ES-I3 (cell line): ENCODE measurements around the gene CLK1.
"Not testable (repeated sequence)": the region's sequence is repeated elsewhere in the genome, so short reads cannot be mapped to it uniquely, and the experiment has no call there.

Experiments
- H3K36me3 ChIP-seq: 2 replicates; pipeline ENCODE4 v1.6.1; 2013; ENCODE audit warnings: mild to moderate bottlenecking, low read length, control low read depth, moderate library complexity; ENCODE audit not compliant: insufficient read depth
- H3K4me1 ChIP-seq: 2 replicates; pipeline ENCODE4 v1.6.1; 2013; ENCODE audit warnings: mild to moderate bottlenecking, control low read depth, low read length; ENCODE audit not compliant: insufficient read depth
- H3K9ac ChIP-seq: 2 replicates; pipeline ENCODE4 v1.6.1; 2013; ENCODE audit warnings: low read depth, mild to moderate bottlenecking, low read length, moderate library complexity
- H3K9me3 ChIP-seq: 2 replicates; pipeline ENCODE4 v1.6.1; 2013; ENCODE audit warnings: mild to moderate bottlenecking, low read length, moderate library complexity; ENCODE audit not compliant: control insufficient read depth, insufficient read depth

Gene CLK1

DNA sequence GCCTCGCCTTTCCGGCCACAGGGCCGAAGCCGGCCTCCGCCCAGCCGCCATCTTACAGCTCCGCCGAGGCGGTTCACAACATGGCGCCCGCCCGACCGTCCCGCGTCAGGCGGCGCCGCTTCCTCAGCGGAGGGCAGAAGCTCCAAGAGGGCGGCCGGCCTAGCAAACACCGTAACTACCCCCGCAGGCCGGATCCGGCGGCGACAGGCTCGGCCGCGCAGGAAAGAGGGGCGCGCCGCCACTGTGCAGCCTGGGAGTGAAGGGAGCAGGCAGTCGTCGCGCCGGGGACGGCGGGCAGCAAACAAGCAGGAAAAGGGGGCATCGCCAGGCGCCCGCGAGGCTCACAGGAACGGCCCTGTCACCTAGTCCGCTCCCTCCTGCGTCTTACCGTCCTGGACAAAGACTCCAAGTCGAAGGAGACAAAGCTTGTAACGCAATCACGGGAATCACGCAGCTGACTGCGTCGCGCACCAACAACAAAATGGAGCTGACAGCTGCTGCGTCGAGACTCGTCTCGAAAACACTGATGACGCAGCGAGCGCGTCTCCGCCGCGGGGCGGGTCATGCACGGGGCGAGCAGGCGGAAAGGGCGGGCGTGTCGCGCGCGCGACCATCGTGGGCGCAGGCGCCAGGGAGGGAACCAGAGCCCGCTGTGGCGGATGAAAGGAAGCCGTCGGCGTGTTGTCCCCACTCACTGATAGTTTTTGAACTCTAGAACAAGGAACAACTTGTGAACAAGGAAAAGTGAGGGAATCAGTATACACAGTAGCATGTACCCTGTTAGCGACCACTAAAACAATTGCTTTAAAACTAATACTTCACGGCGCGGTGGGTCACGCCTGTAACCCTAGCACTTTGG is at the start of gene CLK1:
Gene CLK1 (minus strand): TSS at position 483 of the 859 bp plus-strand sequence. CDS start 2,796 bp downstream, outside the sequence.
- Histone ChIP-seq H3K36me3 (peaks cover 4% of the 10 kb centered on the region; the same call in 1 of the 2 replicates), H3K9ac (peak within 1 kb of the TSS; percentile 100), H3K9me3 (no peaks in the 10 kb centered on the region), H3K4me1 (peaks cover 6% of the 10 kb centered on the region; the same call in 1 of the 2 replicates)

DNA sequence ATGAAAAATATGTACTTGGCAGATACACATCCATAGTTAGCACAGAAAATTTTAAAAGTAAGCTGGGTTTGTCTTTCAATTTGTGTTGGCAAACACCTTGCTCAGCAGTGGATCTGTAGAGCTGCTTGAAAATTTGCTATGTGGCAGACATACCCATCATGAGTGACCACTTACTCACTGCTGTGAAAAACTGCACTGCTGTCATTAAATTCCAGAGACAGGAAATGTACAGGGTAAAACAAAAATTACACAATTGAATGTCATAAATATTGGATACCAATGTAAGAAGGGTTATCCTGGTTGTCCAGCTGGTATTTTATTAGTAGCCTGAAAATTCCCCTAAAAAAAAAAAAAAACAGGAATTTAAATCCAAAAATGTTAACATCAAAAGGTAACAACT is 49.2 kb upstream of the CLK1 start:
- H3K4me1 ChIP-seq, result no peaks in the 10 kb centered on the region
- H3K9ac ChIP-seq, result no peak overlapping the region
- H3K36me3 ChIP-seq, result peaks cover 15% of the 10 kb centered on the region
- no peaks in the 10 kb centered on the region for H3K9me3 ChIP-seq

DNA sequence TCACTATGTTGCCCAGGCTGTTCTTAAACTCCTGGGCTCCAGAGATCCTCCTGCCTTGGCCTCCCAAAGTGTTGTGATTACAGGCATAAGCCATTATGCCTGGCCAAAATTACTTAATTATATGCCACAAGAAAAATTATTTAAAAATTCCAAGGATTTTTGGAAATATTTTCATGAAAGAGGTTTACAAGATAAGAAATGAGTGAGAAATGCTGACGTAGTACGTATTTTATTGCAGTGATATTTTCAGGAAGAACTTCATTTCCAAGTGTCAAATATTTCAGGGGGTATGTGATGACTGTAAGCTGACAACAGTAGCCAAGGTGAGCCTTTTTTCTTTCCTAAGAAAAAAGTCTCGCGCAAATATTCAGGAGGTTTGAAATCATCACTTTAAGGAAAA is 45.5 kb upstream of the CLK1 start:
- Histone ChIP-seq H3K36me3 (peaks cover 13% of the 10 kb centered on the region), H3K9ac (no peak overlapping the region), H3K9me3 (no peaks in the 10 kb centered on the region), H3K4me1 (no peaks in the 10 kb centered on the region)

DNA sequence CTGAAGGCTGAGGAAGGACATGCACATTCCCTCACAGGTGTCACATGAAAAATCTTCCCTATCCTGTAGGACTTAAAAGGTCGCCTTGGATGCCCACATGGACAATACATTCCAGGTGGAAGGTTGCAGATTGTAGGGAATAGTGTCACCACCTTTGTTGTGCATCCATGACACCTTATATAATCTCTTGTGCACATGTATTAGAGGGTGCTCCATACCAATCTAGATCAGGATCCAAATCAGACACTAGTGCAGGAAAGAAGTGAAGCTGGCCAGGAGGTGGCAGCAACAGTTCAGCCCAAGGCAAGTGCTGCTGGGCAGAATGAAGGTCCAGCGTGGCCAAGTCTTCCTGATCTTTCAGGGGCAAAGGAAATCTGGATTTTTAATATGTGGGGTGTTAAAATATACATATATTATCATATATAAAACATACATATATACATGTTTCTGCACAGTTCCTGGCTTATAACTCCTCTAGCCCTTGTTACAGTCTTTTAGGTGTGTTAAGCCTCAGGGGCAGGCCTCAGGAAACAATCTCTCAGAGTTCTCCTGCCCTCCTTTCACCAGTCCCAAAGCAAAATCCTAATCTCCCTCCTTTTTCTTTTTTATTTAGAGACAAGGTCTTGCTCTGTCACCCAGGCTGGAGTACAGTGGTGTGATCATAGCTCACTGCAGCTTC is 41.3 kb upstream of the CLK1 start:
- H3K4me1 ChIP-seq, result 0 out of 2 replicates have a peak, but pooled peaks cover 5% of the 10 kb centered on the region
- peaks cover 11% of the 10 kb centered on the region; the same call in 1 of the 2 replicates for H3K36me3 ChIP-seq
- no peaks in the 10 kb centered on the region for H3K9me3 ChIP-seq
- no peak overlapping the region for H3K9ac ChIP-seq

DNA sequence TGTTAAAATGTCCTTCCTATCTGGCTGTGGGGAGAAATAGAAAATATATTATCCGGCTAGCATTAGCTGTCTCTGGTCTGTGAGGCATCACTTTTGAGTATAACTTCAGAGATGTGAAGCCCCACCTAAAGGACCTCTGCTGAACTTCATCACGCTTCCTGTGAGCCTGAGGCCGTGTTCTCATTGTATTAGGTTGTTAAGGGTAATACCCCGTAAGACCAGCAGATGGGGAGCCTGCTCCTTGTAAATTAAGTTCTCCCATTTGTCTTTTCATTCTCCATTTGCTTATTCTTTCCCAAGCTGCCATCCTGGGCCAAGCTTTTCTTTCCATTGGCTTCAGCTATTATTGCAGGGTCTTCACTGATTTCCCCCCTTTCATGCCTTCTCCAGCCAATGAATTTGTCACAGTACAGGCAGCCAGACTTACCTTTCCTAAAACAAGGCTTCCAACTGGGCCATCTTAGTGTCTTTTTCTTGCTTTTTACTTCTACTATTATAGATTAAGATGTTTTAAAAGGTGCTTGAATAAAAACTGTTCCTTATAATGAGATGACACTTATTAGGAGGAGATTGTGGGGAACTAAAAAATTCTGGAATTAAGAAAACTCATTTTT is 37.1 kb upstream of the CLK1 start:
- Histone ChIP-seq H3K4me1 (0 out of 2 replicates have a peak, but pooled peaks cover 5% of the 10 kb centered on the region), H3K9me3 (no peaks in the 10 kb centered on the region), H3K9ac (no peak overlapping the region), H3K36me3 (peaks cover 30% of the 10 kb centered on the region)

DNA sequence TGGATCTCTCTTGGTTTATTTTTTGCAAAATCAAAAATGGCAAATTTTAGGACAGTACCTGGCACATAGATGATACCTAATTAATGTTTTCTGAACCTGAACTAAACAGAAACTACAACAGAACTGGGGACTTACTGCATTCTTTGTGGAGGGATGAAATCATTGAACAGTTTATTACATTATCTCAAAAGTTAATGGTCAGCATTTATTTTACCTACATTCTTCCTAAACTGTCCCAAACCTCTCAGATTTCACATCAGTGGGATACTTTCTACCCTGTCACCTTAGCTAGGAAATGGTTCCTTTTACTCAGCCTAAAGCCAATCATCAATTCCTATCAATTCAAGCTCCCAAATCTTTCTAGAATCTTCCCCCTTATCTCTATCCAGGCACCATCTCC is 35.0 kb upstream of the CLK1 start:
- Histone ChIP-seq H3K4me1 (0 out of 2 replicates have a peak, but pooled peaks cover 5% of the 10 kb centered on the region), H3K36me3 (peaks cover 39% of the 10 kb centered on the region)

DNA sequence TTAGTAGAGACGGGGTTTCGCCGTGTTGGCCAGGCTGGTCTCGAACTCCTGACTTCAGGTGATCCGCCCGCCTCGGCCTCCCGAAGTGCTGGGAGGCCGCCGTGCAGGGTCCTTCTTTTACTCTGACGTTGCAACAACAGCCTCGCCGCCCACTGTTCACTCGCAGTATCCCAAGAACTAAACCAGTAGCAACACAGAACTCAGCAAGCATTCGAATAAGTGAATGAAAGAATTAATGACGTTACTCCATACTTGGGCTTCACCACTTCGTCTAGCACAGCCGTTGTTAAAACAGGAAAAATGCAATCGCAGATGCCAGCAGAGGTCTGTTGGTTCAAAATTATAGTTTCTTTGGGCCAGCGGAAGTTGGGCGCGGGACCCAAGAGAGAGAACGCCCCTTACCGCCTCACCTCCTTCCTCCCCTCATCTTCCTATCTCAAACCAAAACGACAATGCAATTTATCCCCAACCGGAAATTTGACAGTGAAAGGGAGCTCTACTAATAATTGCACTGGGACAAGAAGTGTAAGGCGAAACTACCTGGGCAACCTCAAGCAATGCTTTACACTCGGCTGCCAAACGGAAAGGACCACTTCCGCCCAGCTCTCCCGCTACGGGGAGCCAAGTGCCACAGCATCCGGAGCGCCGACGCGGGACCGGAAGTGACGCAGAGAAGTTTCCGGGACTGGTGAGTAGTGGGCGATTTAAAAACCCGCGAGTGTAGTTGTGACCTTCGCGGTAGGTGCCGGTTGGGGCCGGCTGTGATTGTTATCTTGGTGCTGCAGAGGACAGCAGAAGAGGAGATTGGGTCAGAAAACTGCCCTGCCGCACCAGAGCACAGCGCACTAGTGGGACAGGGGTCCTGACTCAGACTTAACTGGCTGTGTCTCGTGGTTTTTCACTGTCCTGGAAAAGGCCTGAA is 24.5 kb upstream of the CLK1 start, which contains the start of the genes NIF3L1 and PPIL3:
Gene NIF3L1 (plus strand): TSS at position 668 of the 922 bp plus-strand sequence. CDS start 2,573 bp downstream, outside the sequence.
Gene PPIL3 (minus strand): TSS at position 374 of the 922 bp plus-strand sequence. CDS start 1,462 bp downstream, outside the sequence.
- Histone ChIP-seq H3K9ac (peak within 1 kb of the TSS; percentile 79), H3K4me1 (no peaks in the 10 kb centered on the region), H3K9me3 (no peaks in the 10 kb centered on the region), H3K36me3 (no peaks in the 10 kb centered on the region)

More for the DNA sequence above, 35.0 kb upstream of the CLK1 start:
- H3K9ac ChIP-seq, result no peak overlapping the region
- H3K9me3 ChIP-seq, result no peaks in the 10 kb centered on the region

DNA sequence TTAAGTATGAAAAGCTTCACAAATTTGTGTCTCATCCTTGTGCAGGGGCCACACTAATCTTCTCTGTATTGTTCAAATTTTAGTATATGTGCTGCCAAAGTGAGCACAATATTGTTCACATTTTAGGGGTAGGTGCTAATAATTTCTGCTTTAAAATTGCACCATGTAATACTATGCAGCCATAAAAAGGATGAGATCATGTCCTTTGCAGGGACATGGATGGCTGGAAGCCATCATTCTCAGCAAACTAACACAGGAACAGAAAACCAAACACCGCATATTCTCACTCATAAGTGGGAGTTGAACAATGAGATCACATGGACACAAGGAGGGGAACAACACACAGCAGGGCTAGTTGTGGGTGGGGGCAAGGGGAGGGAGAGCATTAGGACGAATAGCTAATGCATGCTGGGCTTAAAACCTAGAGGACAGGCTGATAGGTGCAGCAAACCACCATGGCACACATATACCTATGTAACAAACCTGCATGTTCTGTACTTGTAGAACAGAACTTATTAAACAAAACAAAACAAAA is 17.3 kb upstream of the CLK1 start:
- not testable (repeated sequence) for H3K9ac ChIP-seq, H3K36me3 ChIP-seq, H3K4me1 ChIP-seq, H3K9me3 ChIP-seq

DNA sequence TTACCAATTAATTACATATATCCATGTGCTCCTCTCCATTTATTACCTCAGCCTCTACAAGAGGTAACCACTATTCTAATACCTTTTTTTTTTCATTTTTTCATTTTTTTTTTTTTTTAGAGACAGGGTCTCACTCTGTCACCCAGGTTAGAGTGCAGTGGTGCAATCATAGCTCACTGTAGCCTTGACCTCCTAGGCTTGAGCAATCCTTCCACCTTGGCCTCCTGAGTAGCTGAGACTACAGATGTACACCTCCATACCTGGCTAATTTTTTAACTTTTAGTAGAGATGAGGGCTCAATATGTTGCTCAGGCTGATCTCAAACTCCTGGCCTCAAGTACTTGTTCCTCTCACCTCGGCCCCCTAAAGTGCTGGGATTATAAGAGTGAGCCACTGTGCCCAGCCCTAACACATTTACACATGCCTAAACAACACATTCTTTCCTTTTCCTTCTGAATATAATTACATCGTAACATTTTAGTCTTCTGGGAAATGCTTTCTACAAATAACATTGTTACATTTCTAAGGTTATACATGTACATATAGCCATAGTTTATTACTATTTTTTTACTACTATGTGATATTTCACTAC is 13.9 kb upstream of the CLK1 start:
- H3K36me3 ChIP-seq, result peaks cover 12% of the 10 kb centered on the region; the same call in 1 of the 2 replicates
- H3K9me3 ChIP-seq, result no peaks in the 10 kb centered on the region
- H3K4me1 ChIP-seq, result no peaks in the 10 kb centered on the region
- no peak overlapping the region for H3K9ac ChIP-seq

DNA sequence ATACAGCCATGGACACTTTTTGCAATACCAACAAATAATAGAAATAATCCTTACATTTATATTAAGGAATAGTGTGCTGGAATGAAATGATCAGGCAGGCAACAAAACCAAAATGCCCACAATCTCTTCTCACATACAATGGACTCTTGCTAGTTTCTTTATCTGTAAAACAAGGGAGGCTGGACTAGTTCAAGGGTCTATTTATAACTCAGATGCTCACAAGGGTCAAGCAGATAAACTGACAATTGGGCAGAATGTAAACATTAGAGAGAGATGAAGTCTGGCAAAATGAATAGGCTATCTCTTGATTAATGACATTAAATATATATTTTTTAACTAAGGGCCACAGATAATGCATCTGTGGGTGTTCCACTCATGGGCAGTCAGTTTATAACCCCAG is 13.0 kb upstream of the CLK1 start:
- Histone ChIP-seq H3K36me3 (peaks cover 12% of the 10 kb centered on the region; the same call in 1 of the 2 replicates), H3K4me1 (no peaks in the 10 kb centered on the region), H3K9ac (no peak overlapping the region), H3K9me3 (no peaks in the 10 kb centered on the region)

DNA sequence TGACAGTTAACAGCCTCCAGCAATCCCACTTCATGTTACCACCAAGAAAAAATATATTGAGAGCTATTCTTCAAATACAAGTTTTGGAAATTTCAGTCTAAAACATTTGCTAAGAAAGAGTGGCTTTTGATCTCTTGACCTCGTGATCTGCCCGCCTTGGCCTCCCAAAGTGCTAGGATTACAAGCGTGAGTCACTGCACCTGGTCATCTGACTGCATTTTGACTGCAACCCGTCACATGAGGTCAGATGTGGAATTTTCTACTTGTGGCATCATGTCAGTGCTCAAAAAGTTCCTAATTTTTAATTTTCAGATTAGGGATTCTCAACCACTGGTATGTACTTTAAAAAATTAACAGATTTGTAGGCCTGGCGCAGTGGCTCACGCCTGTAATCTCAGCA is 9.1 kb upstream of the CLK1 start:
- no peaks in the 10 kb centered on the region for H3K4me1 ChIP-seq
- no peaks in the 10 kb centered on the region for H3K9me3 ChIP-seq
- H3K9ac ChIP-seq, result no peak overlapping the region
- peaks cover 12% of the 10 kb centered on the region; the same call in 1 of the 2 replicates for H3K36me3 ChIP-seq

DNA sequence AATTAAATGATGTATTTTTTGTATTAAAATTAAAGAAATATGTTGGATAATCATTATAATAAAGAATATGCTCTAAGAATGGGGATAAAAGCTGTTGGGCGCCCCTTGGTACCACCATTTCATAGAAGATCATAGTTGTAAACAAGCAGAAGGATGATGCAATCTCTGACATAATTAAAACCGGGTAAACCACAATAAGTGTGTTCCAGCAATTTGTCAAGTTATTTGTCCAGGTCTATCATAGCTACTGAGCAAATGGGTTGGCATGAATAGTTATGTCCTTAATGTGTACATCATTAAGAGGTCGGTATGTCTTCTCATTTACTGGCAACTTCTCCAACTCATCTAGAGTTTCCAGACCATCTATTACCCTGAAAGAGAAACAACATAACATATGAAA is 6.7 kb upstream of the CLK1 start:
- no peaks in the 10 kb centered on the region for H3K4me1 ChIP-seq
- H3K36me3 ChIP-seq, result 0 out of 2 replicates have a peak, but pooled peaks cover 5% of the 10 kb centered on the region
- H3K9me3 ChIP-seq, result no peaks in the 10 kb centered on the region
- H3K9ac ChIP-seq, result no peak overlapping the region

DNA sequence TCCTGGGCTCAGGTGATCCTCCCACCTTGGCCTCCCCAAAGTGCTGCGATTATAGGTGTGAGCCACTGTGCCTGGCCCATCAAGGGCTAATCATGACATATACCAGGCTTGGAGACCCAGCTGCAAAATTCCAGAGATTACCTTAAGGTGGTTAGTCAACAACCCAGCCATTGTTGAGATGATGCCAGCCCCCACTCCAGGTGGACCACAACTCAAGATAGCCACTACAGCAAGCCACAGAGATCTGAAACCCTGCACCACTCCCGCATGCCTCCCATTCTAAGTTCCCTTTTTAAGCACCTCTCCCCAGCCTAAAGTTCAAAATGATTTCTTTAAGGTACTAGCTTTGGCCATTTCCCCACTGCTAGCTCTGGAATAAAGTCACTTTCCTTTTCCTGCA is 4.6 kb upstream of the CLK1 start:
- Histone ChIP-seq H3K36me3 (no peaks in the 10 kb centered on the region), H3K9me3 (no peaks in the 10 kb centered on the region), H3K4me1 (no peaks in the 10 kb centered on the region), H3K9ac (no peak overlapping the region)
